Astrocyte of the cerebellum (primary cell): Measurements from ENCODE around the gene NRBF2.

Source experiments
- DNase-seq: peaks from one replicate; pipeline ENCODE4 v3.0.0-alpha.2; 2011; ENCODE audit warnings: low read depth
- H3K4me3 ChIP-seq: 2 replicates; pipeline ENCODE4 v1.5.1; 2011; ENCODE audit warnings: mild to moderate bottlenecking, low read depth, low read length, moderate library complexity
- CTCF ChIP-seq: IDR thresholded peaks from 2 replicates; pipeline ENCODE4 v1.5.1; 2012; ENCODE audit warnings: low read length, low read depth, moderate library complexity, mild to moderate bottlenecking; ENCODE audit errors: missing control alignments
- in situ Hi-C: cut with HindIII; loops from 2 replicates; pipeline ENCODE4 v1.10.0; 2017; ENCODE audit warnings: low sequenced_read_pairs

The NRBF2 gene

GRCh38 chr10:63169624-63170023, 36.5 kb downstream of the NRBF2 start:
- in situ Hi-C loops: loop anchor here (5.0 kb wide), 1 partner anchor 548 kb away; no protein-coding TSS in a partner anchor
- no peak for DNase-seq
- no peak for TF ChIP-seq CTCF
- no peak overlapping the region for H3K4me3 ChIP-seq

GRCh38 chr10:63171255-63171855, 38.2 kb downstream of the NRBF2 start:
- no peak for DNase-seq
- no peak for TF ChIP-seq CTCF
- in situ Hi-C loops: no loop called here
- no peak overlapping the region for H3K4me3 ChIP-seq

- no peak for TF ChIP-seq CTCF
- DNase-seq: no peak
- H3K4me3 ChIP-seq: no peak overlapping the region
- in situ Hi-C loops: no loop called here
These were observed 38.8 kb downstream of the NRBF2 start for GRCh38 chr10:63171926-63172325.

- no peak overlapping the region for H3K4me3 ChIP-seq
- in situ Hi-C loops: no loop called here
- DNase-seq: no peak
These were observed 40.5 kb downstream of the NRBF2 start for GRCh38 chr10:63173468-63174232.

GRCh38 chr10:63175534-63175933, 42.4 kb downstream of the NRBF2 start:
- H3K4me3 ChIP-seq: no peak overlapping the region
- DNase-seq: no peak
- in situ Hi-C loops: no loop called here
- no peak for TF ChIP-seq CTCF

More at GRCh38 chr10:63173468-63174232, 40.5 kb downstream of the NRBF2 start:
- TF ChIP-seq CTCF: no peak

GRCh38 chr10:63192826-63193225, 59.7 kb downstream of the NRBF2 start:
- in situ Hi-C loops: no loop called here
- no peak for TF ChIP-seq CTCF
- no peak overlapping the region for H3K4me3 ChIP-seq
- DNase-seq: no peak
